ENCODE data around the gene ZNF608. TPM values are rescaled to one million over a fixed set of nuclear protein-coding genes. Genes with fewer than 3 reads are reported as not detected.
A peak's percentile ranks its signal among the peaks of the same experiment; 100 is the strongest.

The ZNF608 gene
- polyA plus RNA-seq, 4 donors, result 56.4 to 80.4 (median 64.0) TPM

DNA sequence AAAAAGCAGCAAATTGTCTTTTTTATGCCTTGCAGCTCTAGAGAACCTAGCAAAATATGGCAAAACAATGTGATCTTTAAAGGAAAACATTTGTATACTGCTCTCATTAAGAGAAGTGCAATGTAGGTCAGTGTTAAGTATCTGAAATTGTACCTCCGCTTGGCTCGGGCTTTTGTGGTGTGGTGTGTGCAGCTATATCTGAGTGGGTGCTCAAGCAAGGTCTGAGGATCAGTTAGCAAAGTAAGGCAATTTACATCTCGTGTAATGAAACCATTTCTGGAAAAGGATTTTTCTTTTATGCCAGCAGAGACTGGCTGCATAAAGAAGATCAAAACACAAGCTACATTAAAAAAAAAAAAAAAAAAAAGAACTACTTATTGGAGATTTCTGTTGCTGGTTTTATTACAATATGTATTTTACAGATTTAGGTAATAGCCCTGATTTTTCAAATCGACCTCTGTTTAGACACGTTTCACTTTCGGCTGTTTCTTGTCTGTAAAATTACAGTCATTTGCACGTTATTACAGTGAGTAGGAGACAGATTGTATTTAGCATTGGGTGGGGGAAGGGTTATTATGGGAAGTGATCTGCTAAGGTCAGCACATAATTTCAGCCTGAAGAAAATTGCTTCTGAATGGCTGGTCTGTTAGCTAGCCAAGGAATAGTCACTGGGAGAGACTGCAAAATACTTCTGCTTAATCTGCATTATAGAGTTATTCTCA, 7.9 kb upstream of the ZNF608 start:
- DNase-seq (ENCODE audit: low read depth in 4 of 4, low spot score in 2 of 4), result no peak

DNA sequence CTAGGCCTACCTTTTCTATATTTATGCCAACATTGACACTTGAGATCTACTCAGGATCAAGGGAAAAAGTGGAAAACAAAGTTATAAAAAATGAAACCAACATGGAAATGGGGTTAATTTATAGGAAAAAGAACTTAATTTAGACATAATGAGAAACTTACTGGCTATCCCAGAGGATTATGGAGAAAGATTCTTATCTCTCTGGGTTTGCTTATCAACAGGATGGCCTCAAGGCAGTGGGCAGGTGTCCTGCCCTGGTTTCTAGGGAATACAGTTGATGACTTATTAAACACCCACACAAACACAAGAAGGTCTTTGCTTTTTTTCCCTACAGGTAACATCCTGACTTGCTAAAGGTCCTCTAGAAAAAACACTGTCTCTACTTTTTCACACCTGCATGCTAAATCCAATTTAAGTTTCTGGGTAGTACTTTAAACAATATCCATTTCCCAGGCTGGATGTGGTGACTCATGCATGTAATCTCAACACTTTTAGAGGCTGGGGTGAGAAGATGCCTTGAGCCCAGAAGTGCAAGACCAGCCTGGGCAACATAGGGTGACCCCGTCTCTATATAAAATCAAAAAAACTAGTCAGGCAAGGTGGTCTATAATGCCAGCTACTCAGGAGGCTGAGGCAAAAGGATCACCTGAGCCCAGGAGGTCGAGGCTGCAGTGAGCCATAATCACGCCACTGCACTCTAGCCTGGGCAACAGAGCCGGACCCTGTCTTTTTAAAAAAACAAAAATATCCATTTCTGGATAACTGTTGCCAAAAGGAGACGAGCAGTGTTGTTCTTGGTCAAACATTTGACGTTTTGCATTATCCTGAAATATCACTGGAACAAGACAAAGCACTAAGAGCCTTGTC, 6.6 kb upstream of the ZNF608 start:
- DNase-seq (ENCODE audit: low read depth in 4 of 4, low spot score in 2 of 4), result no peak

DNA sequence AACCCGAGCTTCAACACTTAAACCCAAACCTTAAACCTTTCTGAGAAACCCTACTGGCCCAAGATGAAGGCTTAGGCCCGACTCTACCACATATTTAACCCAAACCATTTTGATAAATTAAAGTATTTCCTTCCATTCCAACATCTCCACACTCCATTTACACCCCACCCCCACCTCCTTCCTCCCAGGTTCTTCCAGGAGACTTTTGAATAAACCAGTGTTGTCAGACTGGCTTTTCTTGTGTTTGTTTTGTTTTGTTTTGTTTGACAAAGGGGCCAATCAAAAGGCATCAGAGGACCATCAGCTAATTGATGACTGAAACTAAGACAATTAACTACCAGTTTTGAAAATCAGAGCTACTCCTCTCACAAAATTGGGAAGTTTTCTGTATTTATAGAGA, 4.6 kb upstream of the ZNF608 start:
- no peak for DNase-seq (ENCODE audit: low read depth in 4 of 4, low spot score in 2 of 4)

DNA sequence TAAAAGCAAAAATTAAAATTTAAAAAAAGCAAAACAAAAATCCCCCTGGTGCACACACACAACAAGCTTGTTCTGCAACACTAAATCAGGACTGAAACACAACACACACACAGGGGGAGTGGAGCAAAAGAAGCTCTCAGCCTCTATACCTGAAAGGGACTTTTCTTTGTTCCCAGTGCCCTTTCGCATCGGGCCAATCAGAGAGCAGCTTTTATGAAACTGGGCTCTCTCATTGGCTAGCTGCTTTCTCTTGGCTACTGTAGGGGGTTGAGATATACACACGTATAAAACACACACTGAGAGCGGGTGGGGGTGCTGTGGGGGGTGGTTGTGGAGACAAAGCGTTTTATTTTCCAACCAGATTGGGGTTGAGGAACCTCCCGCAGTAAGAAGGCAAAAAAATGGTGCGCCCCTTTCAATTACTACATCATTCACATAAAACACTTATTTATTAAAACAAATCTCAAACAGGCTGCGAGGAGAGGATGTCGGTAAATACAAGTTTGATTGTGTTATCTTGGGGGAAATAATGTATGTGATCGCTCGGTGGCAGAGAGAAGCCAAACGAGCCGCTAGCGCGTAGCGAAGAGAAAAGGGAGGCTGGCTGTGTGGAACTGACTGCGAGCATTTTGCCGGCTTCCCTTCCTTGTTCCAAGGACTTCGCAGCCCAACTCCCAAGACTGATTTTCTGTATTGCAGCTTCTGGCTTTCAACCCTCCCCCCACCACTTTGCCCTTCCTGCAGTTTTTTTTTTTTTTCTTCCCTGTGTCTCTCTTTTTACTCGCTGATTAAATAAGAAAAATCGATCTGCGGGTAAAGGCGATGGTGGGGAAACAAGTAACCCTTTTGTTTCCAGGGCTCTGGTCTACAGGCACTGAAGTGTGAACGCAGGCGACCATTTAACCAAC, 2.5 kb upstream of the ZNF608 start:
- peak in 2 of 4 donors; percentile 93 to 95 for DNase-seq (ENCODE audit: low read depth in 4 of 4, low spot score in 2 of 4)

DNA sequence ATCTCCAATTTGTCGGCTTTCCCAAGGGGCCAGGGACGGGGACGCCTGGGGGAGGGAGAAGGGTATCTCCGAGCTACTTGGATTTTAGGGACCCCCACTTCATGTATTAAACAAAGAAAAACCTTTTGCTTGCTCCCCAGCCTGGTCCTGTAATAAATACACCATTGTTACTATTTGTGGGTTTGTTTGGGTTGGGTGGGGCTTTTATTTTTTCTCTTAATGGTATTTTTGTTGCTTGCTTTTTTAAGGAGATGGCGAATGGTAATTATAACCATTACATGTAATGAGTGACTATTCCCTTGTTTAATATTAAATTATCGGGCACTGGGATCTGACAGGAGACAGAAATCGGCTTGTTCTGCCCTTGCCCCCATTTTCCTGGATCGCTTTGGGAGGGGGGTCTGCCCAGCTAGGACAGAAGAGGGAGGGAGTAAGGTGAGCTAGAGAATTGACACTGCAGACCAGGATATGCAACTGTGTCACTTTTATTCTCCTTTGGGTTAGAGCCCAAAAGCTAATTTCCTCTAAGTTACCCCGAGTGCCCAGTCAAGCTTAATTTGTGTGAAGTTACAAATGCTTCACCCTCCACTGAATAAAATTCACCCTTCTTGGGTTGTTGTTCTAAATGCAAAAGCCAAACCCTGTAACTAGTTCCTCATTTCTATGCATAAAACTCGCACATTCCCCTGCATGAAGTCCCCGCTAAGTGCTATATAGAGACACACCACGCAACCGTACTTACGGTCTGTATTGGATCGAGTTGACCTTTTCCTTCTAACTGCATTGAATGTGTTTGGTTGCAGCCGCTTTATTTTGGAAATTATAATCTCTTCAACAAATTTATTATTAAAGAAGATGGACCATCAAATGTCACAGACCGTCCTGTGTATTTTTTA, 1.6 kb upstream of the ZNF608 start:
- peak in 1 of 4 donors; percentile 89 for DNase-seq (ENCODE audit: low read depth in 4 of 4, low spot score in 2 of 4)

DNA sequence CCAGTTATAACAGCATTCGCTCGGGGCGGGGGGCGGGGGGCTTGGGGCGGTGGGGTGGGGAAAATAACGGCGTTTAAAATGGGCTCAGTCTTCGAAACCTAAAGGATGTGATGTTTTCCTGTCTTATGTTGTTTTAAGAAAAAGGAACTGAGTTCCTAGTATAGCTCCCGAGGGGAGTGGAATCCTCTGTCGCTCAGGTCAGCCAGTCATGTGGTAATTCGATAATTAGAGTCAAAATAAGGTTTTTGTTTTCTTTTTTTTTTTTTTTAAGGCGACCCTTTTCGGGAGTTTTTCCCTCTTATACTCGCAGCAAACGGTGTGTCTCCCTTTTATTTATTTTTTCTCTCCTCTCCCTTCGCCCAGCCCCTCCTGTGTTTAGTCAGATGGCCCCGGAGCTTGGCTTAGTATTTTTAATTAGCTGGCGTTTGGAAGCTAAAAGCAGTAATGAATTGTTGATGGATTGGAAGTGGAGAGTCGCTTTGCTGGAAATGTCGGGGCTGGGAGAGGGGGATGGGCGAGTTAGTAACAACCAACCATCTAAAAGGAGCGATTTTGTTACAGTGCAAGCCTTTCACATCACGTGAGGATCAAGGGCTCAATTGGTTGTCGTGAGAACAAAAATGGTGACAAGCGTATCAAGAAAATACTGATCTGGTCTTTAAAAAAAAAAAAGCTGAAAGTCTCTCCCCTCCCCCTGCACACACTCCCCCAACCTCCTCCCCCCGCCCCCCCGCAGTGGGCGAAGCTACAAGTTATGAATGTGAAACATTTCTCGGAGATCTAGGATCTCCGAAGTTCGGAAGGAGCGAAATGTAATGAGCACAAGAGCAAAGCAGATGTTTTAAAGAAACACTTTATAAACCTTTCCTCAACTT, 714 bp upstream of the ZNF608 start:
- peak in 3 of 4 donors; percentile 83 to 97 (median 93) for DNase-seq (ENCODE audit: low read depth in 4 of 4, low spot score in 2 of 4)

DNA sequence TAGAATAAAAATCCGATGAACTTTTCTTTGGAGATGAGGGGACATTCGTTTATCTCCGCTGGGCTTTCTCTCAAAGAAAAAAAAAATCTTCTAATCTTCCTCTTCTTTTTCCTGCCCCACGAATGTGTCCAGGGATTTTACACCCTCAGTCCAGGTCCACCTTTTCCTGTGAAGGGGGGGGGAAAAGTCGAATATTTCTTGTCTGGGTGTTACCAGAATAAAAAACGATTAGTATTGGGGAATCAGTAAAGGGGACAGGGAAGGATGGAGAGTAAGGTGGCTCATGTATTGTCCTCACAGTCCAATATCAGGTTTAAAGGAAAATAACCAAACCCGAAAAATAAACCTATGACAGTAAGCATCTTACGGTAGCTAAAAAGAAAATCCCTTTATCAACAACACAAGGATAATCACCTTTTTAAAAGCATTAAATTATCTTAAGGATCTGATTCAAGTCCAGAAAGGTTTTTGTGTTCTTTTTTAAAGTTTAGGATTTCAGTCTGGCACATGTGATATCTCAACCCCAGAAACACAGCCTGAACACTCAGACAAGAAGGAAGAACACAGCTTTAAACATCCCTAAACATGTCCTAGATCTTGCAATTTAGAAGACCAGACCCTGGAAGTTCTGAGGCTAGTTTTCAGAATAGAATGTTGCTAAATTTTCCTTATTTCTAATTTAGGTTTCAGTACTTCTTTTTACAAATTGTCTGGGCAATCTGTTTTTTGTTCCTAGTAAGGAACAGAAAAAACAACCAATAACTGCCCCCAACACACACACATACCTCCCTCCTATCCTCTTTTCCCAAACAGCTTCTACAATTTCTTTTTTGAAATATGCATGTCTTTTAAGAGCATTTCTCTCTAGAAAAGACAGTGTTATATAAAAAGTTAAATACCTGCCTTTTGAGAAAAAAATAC, 1.2 kb downstream of the ZNF608 start:
- DNase-seq (ENCODE audit: low read depth in 4 of 4, low spot score in 2 of 4), result peak in 1 of 4 donors; percentile 69

DNA sequence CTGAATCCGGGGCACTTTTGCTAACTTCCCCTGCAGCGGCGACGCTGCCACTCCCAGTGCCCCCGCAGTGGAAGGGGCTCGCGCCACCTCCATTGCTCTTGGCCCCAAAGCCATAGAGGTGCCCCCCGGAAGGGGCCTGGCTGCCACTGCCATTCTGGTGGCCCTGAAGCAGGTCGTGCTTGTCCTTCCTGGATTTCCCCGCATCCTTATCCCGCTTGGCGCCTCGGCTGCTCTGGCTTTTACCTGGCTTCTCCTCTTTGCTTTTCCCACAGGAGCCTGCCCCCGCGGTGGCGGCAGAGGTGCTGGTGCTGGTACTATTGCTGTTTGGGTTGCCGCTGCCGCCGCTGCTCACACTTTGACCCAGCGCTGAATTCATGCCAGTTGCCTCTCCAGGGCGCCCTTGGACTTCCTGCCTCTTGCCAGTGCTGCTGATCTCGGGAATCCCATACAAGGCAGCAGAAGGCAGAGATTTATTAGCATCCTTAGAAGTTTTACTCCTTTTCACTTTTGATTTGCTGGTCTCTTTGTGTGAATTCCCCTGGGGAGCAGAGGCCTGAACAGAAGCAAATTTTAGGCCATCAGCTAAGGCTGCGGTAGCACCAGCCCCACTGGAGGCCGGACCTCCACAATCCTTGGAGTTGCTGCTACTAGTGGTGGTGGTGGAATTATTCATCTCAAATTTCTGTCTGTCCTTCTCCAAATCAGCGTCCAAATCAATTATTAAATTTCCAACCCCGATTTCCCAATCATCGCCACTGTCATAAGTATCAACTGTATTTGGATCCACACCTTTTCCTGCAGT, 2.1 kb downstream of the ZNF608 start:
- DNase-seq (ENCODE audit: low read depth in 4 of 4, low spot score in 2 of 4), result peak in 1 of 4 donors; percentile 74

DNA sequence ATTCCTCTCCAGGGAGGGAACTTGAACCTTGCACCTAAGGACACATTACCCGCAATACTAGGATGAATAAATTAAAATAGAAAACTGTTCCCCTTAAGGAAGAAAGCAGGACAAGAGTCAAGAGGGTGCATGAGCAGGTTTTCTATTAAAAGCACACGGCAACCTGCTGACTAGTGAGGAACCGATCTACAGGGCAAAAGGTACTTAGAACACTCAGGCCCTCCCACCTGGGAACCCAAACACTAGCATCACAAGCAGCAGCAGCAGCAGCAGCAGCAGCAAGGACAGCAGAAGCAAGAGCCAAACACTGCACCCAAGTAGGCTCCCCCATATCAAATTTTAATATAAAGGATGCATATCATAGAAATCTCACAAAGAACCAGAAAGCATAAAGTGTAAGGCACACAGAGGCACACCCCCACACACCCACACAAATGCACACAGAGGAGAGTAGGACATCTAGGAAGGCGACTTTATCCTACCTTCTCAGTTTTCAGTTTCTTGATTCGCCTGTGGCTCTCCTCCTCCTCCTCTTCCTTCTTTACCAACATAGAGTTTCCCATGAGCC, 2.8 kb downstream of the ZNF608 start:
- DNase-seq (ENCODE audit: low read depth in 4 of 4, low spot score in 2 of 4), result peak in 1 of 4 donors; percentile 64

DNA sequence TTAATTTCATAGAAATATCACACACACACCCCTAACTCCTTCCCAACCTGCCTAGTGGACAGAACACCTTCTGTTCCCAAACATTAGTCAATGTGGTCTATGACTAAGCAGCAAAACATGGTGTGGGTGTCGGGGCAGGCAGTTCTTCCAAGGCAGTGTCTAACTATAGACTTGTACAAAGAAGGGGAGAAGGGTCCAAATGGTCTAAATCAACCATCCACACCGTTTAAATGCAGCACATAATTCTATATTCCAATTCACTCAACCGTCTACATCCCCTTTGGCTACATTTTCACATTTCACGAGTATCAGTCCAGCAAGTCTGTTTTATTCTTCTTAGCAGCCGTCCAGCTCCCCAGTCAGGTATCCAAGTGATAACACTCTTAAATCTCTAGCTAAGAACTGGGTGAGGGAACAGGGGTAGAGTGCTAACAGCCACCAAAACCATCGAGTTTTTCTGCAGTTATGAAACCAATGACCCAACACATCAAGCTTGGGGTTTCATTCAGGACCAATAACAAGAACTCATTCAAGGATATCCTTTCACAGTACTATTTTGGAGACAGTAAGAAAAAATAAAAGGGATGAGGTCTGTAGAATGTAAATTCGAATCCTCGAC, 3.3 kb downstream of the ZNF608 start:
- peak in 1 of 4 donors; percentile 52 for DNase-seq (ENCODE audit: low read depth in 4 of 4, low spot score in 2 of 4)

DNA sequence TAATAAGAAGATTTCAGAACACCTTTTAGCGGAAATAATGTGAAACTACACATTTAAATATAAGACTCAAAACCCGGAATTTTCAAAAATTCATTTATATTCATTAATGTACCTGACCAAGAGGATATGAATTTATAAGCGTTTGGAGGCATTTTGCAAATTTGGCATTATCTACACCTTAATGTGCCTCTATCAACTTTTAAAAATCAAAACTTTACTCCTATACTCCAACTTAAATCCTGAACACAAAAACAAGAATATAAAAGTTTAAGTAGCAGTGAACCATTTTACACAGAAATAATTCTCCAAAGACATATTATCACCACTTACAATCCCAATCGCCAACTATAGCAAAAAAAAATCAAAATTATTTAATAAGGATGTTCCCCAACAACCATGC, 3.9 kb downstream of the ZNF608 start:
- no peak for DNase-seq (ENCODE audit: low read depth in 4 of 4, low spot score in 2 of 4)

DNA sequence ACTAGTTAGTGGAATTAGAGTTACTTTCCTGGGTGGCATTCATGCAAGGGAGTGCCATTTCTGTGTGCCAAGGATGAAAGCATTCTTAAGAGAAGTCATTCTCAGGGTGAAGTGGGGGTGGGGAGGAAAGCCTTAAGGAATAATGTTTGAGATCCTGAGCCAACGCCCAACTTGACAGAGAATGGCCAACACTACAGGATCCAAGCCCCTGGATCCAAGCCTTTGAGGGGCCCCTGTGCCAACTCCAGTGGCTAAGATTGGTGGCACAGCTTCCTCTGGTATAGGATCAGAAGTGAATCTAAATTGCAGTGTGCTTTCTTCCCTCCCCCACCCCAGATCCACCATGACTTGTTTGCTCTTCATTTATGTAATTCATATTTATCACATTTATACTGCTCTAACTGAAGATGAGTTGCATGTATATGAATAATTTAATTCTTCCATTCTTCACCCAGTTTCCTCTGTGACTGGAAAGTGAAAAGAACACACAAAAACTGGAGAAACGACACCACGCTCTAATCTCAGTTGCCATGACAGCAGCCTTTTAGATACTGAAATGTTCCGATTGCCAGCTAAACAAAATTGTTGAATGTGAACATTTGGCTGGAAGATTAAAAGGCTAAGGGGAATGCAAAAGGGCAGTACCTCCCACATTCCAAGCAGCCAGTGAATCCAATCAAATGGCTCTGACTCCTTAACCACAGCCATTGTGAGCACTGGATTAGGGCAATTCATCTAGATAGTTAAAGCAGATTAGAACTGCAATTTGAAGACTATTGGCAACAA, 4.5 kb downstream of the ZNF608 start:
- peak in 1 of 4 donors; percentile 69 for DNase-seq (ENCODE audit: low read depth in 4 of 4, low spot score in 2 of 4)

DNA sequence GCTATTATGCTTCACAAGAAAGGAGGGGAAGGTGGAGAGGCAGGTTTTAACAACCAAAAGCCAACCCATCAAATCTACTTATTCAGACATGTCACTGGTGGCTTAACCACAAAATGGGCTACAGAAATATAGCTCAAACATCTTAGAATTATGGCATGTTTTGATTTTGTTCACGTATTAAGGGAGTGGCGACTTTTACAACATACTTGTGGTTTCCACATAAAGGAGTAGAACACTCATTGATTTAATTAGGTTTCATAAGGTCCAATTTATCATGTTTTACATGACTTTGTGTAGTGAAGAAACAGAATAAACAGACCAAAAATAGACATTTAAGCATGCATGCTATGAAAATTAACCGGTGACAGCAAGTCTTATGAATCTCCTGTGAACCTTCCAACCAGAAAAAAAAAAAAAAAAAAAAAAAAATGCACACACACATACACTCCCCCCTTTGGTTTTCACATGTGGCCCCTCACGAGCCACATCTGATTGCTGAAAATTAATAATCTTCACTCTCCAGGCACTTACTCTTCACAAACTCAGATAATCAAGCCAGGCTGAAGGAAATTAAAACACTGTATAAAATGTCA, 5.4 kb downstream of the ZNF608 start:
- DNase-seq (ENCODE audit: low read depth in 4 of 4, low spot score in 2 of 4), result no peak

DNA sequence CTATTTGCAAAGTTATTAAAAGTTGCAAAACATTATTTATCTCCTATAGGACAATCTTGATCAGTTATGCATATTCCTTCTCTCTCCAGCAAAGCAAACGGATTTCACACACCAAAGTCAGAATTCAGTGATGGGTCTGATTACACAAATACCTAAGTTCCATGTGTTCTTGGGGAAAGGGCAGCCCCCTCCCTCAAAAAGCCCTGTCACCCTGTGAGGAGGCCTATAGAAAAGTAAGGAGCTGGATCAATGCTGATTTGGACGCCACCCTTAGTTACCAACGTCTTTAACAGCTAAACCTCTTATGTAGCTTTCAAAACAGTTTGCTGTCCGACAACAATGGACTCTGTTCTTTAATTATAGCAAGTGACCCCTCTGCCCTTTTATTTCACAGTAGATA, 6.4 kb downstream of the ZNF608 start:
- no peak for DNase-seq (ENCODE audit: low read depth in 4 of 4, low spot score in 2 of 4)

DNA sequence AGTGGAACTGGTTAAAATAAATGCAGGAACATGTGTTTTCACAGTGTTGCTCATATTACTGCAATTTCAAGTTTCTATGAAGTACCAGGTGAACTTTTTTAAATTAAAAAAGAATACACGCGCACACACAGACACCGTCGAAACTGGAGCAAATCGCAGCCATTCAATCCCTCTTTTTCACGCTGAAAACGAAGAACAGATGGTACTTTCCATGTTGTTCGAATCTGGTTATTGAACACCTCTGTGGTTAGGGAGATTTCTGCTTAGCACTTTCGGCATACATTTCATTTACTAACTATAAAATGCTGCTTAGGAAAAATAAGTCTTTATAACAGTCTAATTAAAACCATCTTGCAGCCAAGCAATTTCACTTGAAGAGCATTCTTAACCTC, 6.8 kb downstream of the ZNF608 start:
- DNase-seq (ENCODE audit: low read depth in 4 of 4, low spot score in 2 of 4), result no peak
